ENCODE measurements around the gene DICER1. TPM values are rescaled to one million over a fixed set of nuclear protein-coding genes. Genes with fewer than 3 reads are reported as not detected.

The DICER1 gene
- total RNA-seq, 1 donor from 2014 or later: 100 TPM

- Mint-ChIP-seq H3K27me3 (no peaks in the 10 kb centered on the region), H3K9me3 (no peaks in the 10 kb centered on the region), H3K4me3 (no peak overlapping the region), H3K36me3 (peaks cover 38% of the 10 kb centered on the region), H3K4me1 (ENCODE audit: unreplicated experiment) (peaks cover 34% of the 10 kb centered on the region), H3K27ac (no peak overlapping the region)
- TF ChIP-seq CTCF (conservative IDR thresholded peaks at IDR 0.05): no peak
- no peak for DNase-seq (ENCODE audit: extremely low spot score, unreplicated experiment)
Observed at GRCh38 chr14:95122621-95122945, 34.7 kb downstream of the DICER1 start.

GRCh38 chr14:95121911-95122620, 35.3 kb downstream of the DICER1 start:
- Mint-ChIP-seq H3K27ac (no peak overlapping the region), H3K9me3 (no peaks in the 10 kb centered on the region), H3K36me3 (peaks cover 38% of the 10 kb centered on the region), H3K27me3 (no peaks in the 10 kb centered on the region), H3K4me1 (ENCODE audit: unreplicated experiment) (peaks cover 34% of the 10 kb centered on the region), H3K4me3 (no peak overlapping the region)
- no peak for DNase-seq (ENCODE audit: extremely low spot score, unreplicated experiment)
- no peak for TF ChIP-seq CTCF (conservative IDR thresholded peaks at IDR 0.05)

GRCh38 chr14:95119336-95119735, 38.0 kb downstream of the DICER1 start:
- TF ChIP-seq CTCF (conservative IDR thresholded peaks at IDR 0.05): no peak
- Mint-ChIP-seq H3K27ac (no peak overlapping the region), H3K9me3 (no peaks in the 10 kb centered on the region), H3K4me3 (no peak overlapping the region), H3K36me3 (peaks cover 43% of the 10 kb centered on the region), H3K27me3 (no peaks in the 10 kb centered on the region), H3K4me1 (ENCODE audit: unreplicated experiment) (peaks cover 23% of the 10 kb centered on the region)
- no peak for DNase-seq (ENCODE audit: extremely low spot score, unreplicated experiment)

- Mint-ChIP-seq H3K4me3 (peak overlapping the region; percentile 6), H3K27ac (peak overlapping the region; percentile 20), H3K4me1 (ENCODE audit: unreplicated experiment) (peaks cover 23% of the 10 kb centered on the region), H3K27me3 (no peaks in the 10 kb centered on the region), H3K9me3 (no peaks in the 10 kb centered on the region), H3K36me3 (peaks cover 41% of the 10 kb centered on the region)
- no peak for TF ChIP-seq CTCF (conservative IDR thresholded peaks at IDR 0.05)
- DNase-seq (ENCODE audit: extremely low spot score, unreplicated experiment): no peak
Observed at GRCh38 chr14:95117937-95118721, 39.2 kb downstream of the DICER1 start.

- DNase-seq (ENCODE audit: extremely low spot score, unreplicated experiment): no peak
- no peak overlapping the region for H3K27ac Mint-ChIP-seq
- no peaks in the 10 kb centered on the region for H3K9me3 Mint-ChIP-seq
- H3K36me3 Mint-ChIP-seq: peaks cover 48% of the 10 kb centered on the region
- H3K27me3 Mint-ChIP-seq: no peaks in the 10 kb centered on the region
- no peak overlapping the region for H3K4me3 Mint-ChIP-seq
- peaks cover 6% of the 10 kb centered on the region for H3K4me1 Mint-ChIP-seq (ENCODE audit: unreplicated experiment)
- no peak for TF ChIP-seq CTCF (conservative IDR thresholded peaks at IDR 0.05)
Observed at GRCh38 chr14:95113476-95113875, 43.9 kb downstream of the DICER1 start.
